SH-SY5Y (cell line): ENCODE results near the gene RFC4.

Source experiments
- GATA2 ChIP-seq: IDR thresholded peaks from 2 replicates; pipeline ENCODE4 v1.6.1; 2011; ENCODE audit warnings: mild to moderate bottlenecking, low read depth, low read length
- GATA3 ChIP-seq: IDR thresholded peaks from 2 replicates; pipeline ENCODE4 v1.6.1; 2011; ENCODE audit warnings: low read depth, mild to moderate bottlenecking, low read length, moderate library complexity

- TF ChIP-seq GATA3 (no peak), GATA2 (no peak)
These were observed 38.6 kb upstream of the RFC4 start for GRCh38 chr3:186844908-186845307.
